Esophagus squamous epithelium (tissue), 5 donors: ENCODE data around the gene MGA. TPM values are rescaled to one million over a fixed set of nuclear protein-coding genes. Genes with fewer than 3 reads are reported as not detected.

ENCODE experiments used
- DNase-seq: peaks from one replicate; lab custom pipeline; 2025; lab: John Stamatoyannopoulos, UW
- H3K27ac ChIP-seq, 4 donors: fragments of 200-600 bp; sonication (generic); one replicate each; pipeline ENCODE4 v1.5.1; 2016 to 2019; ENCODE audit warnings: mild to moderate bottlenecking in 1 of 4
- H3K27me3 ChIP-seq, 4 donors: fragments of 200-600 bp; sonication (generic); 1 replicate in 3 of 4; 2 replicates in 1 of 4; pipeline versions ENCODE4 v1.5.1 to v1.6.0; 2017 to 2021; ENCODE audit warnings: antibody characterized with exemption in 1 of 4
- H3K36me3 ChIP-seq, 3 donors: fragments of 200-600 bp; sonication (generic); one replicate each; pipeline ENCODE4 v1.5.1; 2016 to 2019
- H3K4me1 ChIP-seq, 3 donors: fragments of 200-600 bp; sonication (generic); one replicate each; pipeline ENCODE4 v1.5.1; 2017 to 2019
- H3K4me3 ChIP-seq, 4 donors: fragments of 200-600 bp; sonication (generic); 1 replicate in 3 of 4; 2 replicates in 1 of 4; pipeline ENCODE4 v1.5.1; 2016 to 2019; ENCODE audit warnings: mild to moderate bottlenecking in 2 of 4, moderate library complexity in 1 of 4
- H3K9me3 ChIP-seq, 3 donors: fragments of 200-600 bp; sonication (generic); one replicate each; pipeline ENCODE4 v1.5.1; 2016 to 2019
- CTCF ChIP-seq, 6 experiments: fragments of 450-650 bp in 4 of 6; fragments of 200-600 bp in 2 of 6; sonication (generic) in 2 of 6; IDR thresholded peaks; one replicate each; pipeline ENCODE4 v1.5.1; 2016 to 2019; ENCODE audit warnings: antibody characterized with exemption in 6 of 6, mild to moderate bottlenecking in 4 of 6, moderate library complexity in 4 of 6
- POLR2A ChIP-seq, 4 donors: fragments of 450-650 bp; IDR thresholded peaks; one replicate each; pipeline ENCODE4 v1.6.1; 2017; ENCODE audit warnings: antibody characterized with exemption in 4 of 4, mild to moderate bottlenecking in 4 of 4, moderate library complexity in 3 of 4
- WGBS, 2 donors: methylation state at CpG; one replicate each; pipeline ENCODE4 v1.1.5; 2018; 5-methylcytosine and 5-hydroxymethylcytosine counted together
- intact Hi-C: fragments of 100-400 bp; cut with DNase I; formaldehyde crosslinking; loops from one replicate; pipeline ENCODE4 v1.15.0; 2022
- total RNA-seq, 4 donors: library from RNA; depleted of rRNA; stranded (reverse); fragments of >200 nt; gene quantifications; one replicate each; pipeline ENCODE4 v1.1.0, GENCODE V29; 2016
- donor health status: DM: yes; HTN: yes; CAD: no.

Gene MGA
- total RNA-seq, 4 donors from 2014 or later = 12.9 to 37.4 (median 15.1) TPM

- no peak for DNase-seq
- TF ChIP-seq CTCF (IDR thresholded peaks at IDR 0.05) = no peak
- TF ChIP-seq POLR2A (IDR thresholded peaks at IDR 0.05) = no peak
Observed at GRCh38 chr15:41817327-41817726, 157.1 kb downstream of the MGA start.

GRCh38 chr15:41817781-41818180 is 157.6 kb downstream of the MGA start:
- no peaks in the 10 kb centered on the region for H3K9me3 ChIP-seq
- no peak overlapping the region for H3K4me3 ChIP-seq
- intact Hi-C loops = no loop called here
- DNase-seq = no peak
- no peak for TF ChIP-seq POLR2A (IDR thresholded peaks at IDR 0.05)
- no peak for TF ChIP-seq CTCF (IDR thresholded peaks at IDR 0.05)
- H3K27me3 ChIP-seq = no peaks in the 10 kb centered on the region
- H3K4me1 ChIP-seq = peaks cover 0 to 9% (median 0%) of the 10 kb centered on the region in 3 donors
- H3K36me3 ChIP-seq = peaks cover 69 to 100% (median 71%) of the 10 kb centered on the region in 3 donors
- H3K27ac ChIP-seq = no peak overlapping the region
- 71 to 92% methylated on average over 2 to 6 of the region's 6 CpGs for WGBS, 2 donors

More at GRCh38 chr15:41817327-41817726, 157.1 kb downstream of the MGA start:
- no peaks in the 10 kb centered on the region for H3K9me3 ChIP-seq
- peaks cover 68 to 100% (median 69%) of the 10 kb centered on the region in 3 donors for H3K36me3 ChIP-seq
- WGBS, 2 donors = 82% methylated on average over 8 to 10 of the region's 14 CpGs
- peaks cover 0 to 9% (median 0%) of the 10 kb centered on the region in 3 donors for H3K4me1 ChIP-seq
- H3K27me3 ChIP-seq = no peaks in the 10 kb centered on the region
- no peak overlapping the region for H3K27ac ChIP-seq
- H3K4me3 ChIP-seq = no peak overlapping the region
- intact Hi-C loops = no loop called here

GRCh38 chr15:41819455-41820050 is 159.3 kb downstream of the MGA start:
- no peak overlapping the region for H3K27ac ChIP-seq
- H3K36me3 ChIP-seq = peaks cover 76 to 100% (median 81%) of the 10 kb centered on the region in 3 donors
- no peaks in the 10 kb centered on the region for H3K27me3 ChIP-seq
- H3K4me3 ChIP-seq = no peak overlapping the region
- H3K9me3 ChIP-seq = no peaks in the 10 kb centered on the region
- peaks cover 0 to 9% (median 0%) of the 10 kb centered on the region in 3 donors for H3K4me1 ChIP-seq
- TF ChIP-seq CTCF (IDR thresholded peaks at IDR 0.05) = no peak
- TF ChIP-seq POLR2A (IDR thresholded peaks at IDR 0.05) = no peak
- WGBS, 2 donors = 74 to 82% methylated on average over 3 to 6 of the region's 9 CpGs
- intact Hi-C loops = no loop called here
- no peak for DNase-seq

- H3K4me3 ChIP-seq = no peak overlapping the region
- peaks cover 76 to 100% (median 79%) of the 10 kb centered on the region in 3 donors for H3K36me3 ChIP-seq
- H3K9me3 ChIP-seq = no peaks in the 10 kb centered on the region
- no peak overlapping the region for H3K27ac ChIP-seq
- no peaks in the 10 kb centered on the region for H3K27me3 ChIP-seq
- intact Hi-C loops = no loop called here
- H3K4me1 ChIP-seq = peaks cover 0 to 9% (median 0%) of the 10 kb centered on the region in 3 donors
- TF ChIP-seq CTCF (IDR thresholded peaks at IDR 0.05) = no peak
- TF ChIP-seq POLR2A (IDR thresholded peaks at IDR 0.05) = no peak
- no peak for DNase-seq
- 72 to 77% methylated on average over 1 to 5 of the region's 6 CpGs for WGBS, 2 donors
Observed at GRCh38 chr15:41820791-41821423, 160.7 kb downstream of the MGA start.

GRCh38 chr15:41821831-41822230 is 161.6 kb downstream of the MGA start:
- 86% methylated on average over 1 of the region's 4 CpGs; no CpG with 5 or more reads in 1 of the 2 donors for WGBS, 2 donors
- no peak for DNase-seq
- Histone ChIP-seq H3K27me3 (no peaks in the 10 kb centered on the region), H3K36me3 (peaks cover 73 to 93% (median 73%) of the 10 kb centered on the region in 3 donors), H3K27ac (no peak overlapping the region), H3K4me3 (no peak overlapping the region), H3K4me1 (peaks cover 0 to 15% (median 0%) of the 10 kb centered on the region in 3 donors), H3K9me3 (no peaks in the 10 kb centered on the region)
- TF ChIP-seq POLR2A (IDR thresholded peaks at IDR 0.05) = no peak
- TF ChIP-seq CTCF (IDR thresholded peaks at IDR 0.05) = no peak
- intact Hi-C loops = no loop called here
